Hepatocyte (in vitro differentiated cells): Measurements from ENCODE around the gene ANKS1B. TPM values are rescaled to one million over a fixed set of nuclear protein-coding genes. Genes with fewer than 3 reads are reported as not detected.

ENCODE experiments used
- DNase-seq: peaks from one replicate; pipeline ENCODE4 v3.0.0-alpha.2; 2016; ENCODE audit warnings: low spot score
- H2AFZ ChIP-seq: fragments of 200-600 bp; sonication (generic); 2 replicates; pipeline ENCODE4 v1.6.0; 2016; ENCODE audit warnings: antibody characterized with exemption, mild to moderate bottlenecking
- H3K27ac ChIP-seq: fragments of 200-600 bp; sonication (generic); 2 replicates; pipeline ENCODE4 v1.5.1; 2016; ENCODE audit warnings: mild to moderate bottlenecking
- H3K27me3 ChIP-seq: fragments of 200-600 bp; sonication (generic); 2 replicates; pipeline ENCODE4 v1.6.1; 2016
- H3K36me3 ChIP-seq: fragments of 200-600 bp; sonication (generic); replicated peaks from 2 replicates; pipeline ENCODE4 v1.5.1; 2016; ENCODE audit warnings: low read depth; ENCODE audit not compliant: insufficient read depth
- H3K4me1 ChIP-seq: fragments of 200-600 bp; sonication (generic); 2 replicates; pipeline ENCODE4 v1.5.1; 2016; ENCODE audit warnings: mild to moderate bottlenecking, moderate library complexity; ENCODE audit not compliant: insufficient read depth
- H3K4me2 ChIP-seq: fragments of 200-600 bp; sonication (generic); 2 replicates; pipeline ENCODE4 v1.6.0; 2016
- H3K4me3 ChIP-seq: fragments of 200-600 bp; sonication (generic); 2 replicates; pipeline ENCODE4 v1.5.1; 2016; ENCODE audit warnings: mild to moderate bottlenecking
- H3K79me2 ChIP-seq: fragments of 200-600 bp; sonication (generic); 2 replicates; pipeline ENCODE4 v1.6.0; 2017; ENCODE audit warnings: mild to moderate bottlenecking
- H3K9me2 ChIP-seq: fragments of 200-600 bp; sonication (generic); replicated peaks from 2 replicates; pipeline ENCODE4 v1.6.0; 2017; ENCODE audit warnings: mild to moderate bottlenecking; ENCODE audit not compliant: insufficient read depth
- H3K9me3 ChIP-seq: fragments of 200-600 bp; sonication (generic); 2 replicates; pipeline ENCODE4 v1.5.1; 2016; ENCODE audit warnings: low read depth, mild to moderate bottlenecking
- H4K20me1 ChIP-seq: fragments of 200-600 bp; sonication (generic); 2 replicates; pipeline ENCODE4 v1.6.0; 2016; ENCODE audit warnings: mild to moderate bottlenecking; ENCODE audit not compliant: insufficient read depth, poor library complexity, severe bottlenecking
- EZH2 ChIP-seq: fragments of 200-600 bp; sonication (generic); IDR thresholded peaks from 2 replicates; pipeline ENCODE4 v1.6.1; 2016; ENCODE audit warnings: antibody characterized with exemption, mild to moderate bottlenecking, borderline replicate concordance
- EZH2phosphoT487 ChIP-seq: fragments of 200-600 bp; sonication (generic); IDR thresholded peaks from one replicate; pipeline ENCODE4 v1.6.1; 2018; ENCODE audit warnings: antibody characterized with exemption, mild to moderate bottlenecking, low read depth, moderate library complexity; ENCODE audit not compliant: unreplicated experiment, severe bottlenecking
- WGBS: methylation state at CpG from one replicate; pipeline ENCODE4 v1.1.6; 2016; ENCODE audit warnings: low lambda C conversion rate; ENCODE audit errors: missing lambda C conversion rate; 5-methylcytosine and 5-hydroxymethylcytosine counted together
- polyA plus RNA-seq: library from polyadenylated mRNA; unstranded; fragments of >200 nt; fragmentation: Nextera tagmentation; extraction: Ambion mirVana; gene quantifications from 2 replicates; pipeline ENCODE4 v1.2.1, GENCODE V29; 2016
- total RNA-seq: library from RNA; depleted of rRNA; stranded (reverse); fragments of >200 nt; gene quantifications from 2 replicates; pipeline ENCODE4 v1.2.3, GENCODE V29; 2014
- TF ChIP-seq, protein P1 (sequence below): fragments of 200-600 bp; sonication (generic); IDR thresholded peaks from 2 replicates; pipeline ENCODE4 v1.5.1; 2016; ENCODE audit warnings: antibody characterized with exemption, mild to moderate bottlenecking; ENCODE audit not compliant: poor library complexity

ANKS1B gene
- total and polyA plus RNA-seq, 2 experiments from 2014 or later: 1.6 to 2.2 TPM

DNA sequence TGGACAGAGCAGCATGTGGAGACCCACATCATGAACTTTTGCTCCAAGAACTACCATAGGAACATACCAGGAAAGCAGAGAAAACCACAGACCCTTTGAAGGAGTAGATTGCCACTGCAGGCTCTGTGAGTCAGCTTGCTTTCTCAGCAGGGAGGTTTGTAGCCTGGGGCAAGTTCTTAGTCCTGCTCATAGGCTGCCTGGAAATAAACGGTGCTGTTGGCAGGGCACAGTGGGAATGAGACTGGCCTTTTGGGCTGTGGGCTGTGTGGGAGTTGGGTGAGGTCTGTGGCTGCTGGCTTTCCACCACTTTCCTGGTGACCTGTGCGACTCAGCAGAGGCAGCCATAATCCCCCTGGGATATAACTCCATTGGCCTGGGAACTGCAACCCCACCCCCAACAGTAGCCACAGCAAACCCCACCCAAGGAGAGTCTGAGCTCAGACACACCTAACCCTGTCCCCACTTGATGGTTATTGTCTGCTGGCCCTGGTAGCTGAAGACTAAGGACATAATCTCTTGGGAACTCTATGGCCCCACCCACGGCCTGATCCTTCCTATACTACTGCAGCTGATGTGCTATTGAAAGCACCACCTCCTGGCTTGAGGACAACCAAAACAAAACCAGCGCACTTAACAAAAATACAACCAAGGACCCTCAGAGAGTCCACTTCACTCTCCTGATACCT lies 529.2 kb downstream of the ANKS1B start:
- Histone ChIP-seq H3K27me3 (no peaks in the 10 kb centered on the region), H3K9me2 (no peaks in the 10 kb centered on the region), H2AFZ (no peak overlapping the region), H3K4me1 (no peaks in the 10 kb centered on the region), H3K4me2 (no peak overlapping the region), H3K36me3 (no peaks in the 10 kb centered on the region), H3K79me2 (no peaks in the 10 kb centered on the region), H3K9me3 (no peaks in the 10 kb centered on the region), H4K20me1 (no peaks in the 10 kb centered on the region), H3K4me3 (no peak overlapping the region), H3K27ac (no peak overlapping the region)
- TF ChIP-seq, protein P1, sequence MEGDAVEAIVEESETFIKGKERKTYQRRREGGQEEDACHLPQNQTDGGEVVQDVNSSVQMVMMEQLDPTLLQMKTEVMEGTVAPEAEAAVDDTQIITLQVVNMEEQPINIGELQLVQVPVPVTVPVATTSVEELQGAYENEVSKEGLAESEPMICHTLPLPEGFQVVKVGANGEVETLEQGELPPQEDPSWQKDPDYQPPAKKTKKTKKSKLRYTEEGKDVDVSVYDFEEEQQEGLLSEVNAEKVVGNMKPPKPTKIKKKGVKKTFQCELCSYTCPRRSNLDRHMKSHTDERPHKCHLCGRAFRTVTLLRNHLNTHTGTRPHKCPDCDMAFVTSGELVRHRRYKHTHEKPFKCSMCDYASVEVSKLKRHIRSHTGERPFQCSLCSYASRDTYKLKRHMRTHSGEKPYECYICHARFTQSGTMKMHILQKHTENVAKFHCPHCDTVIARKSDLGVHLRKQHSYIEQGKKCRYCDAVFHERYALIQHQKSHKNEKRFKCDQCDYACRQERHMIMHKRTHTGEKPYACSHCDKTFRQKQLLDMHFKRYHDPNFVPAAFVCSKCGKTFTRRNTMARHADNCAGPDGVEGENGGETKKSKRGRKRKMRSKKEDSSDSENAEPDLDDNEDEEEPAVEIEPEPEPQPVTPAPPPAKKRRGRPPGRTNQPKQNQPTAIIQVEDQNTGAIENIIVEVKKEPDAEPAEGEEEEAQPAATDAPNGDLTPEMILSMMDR: no peak
- TF ChIP-seq EZH2 (no peak), EZH2phosphoT487 (no peak)
- WGBS: 62% methylated on average over 4 of the region's 4 CpGs
- DNase-seq: no peak

DNA sequence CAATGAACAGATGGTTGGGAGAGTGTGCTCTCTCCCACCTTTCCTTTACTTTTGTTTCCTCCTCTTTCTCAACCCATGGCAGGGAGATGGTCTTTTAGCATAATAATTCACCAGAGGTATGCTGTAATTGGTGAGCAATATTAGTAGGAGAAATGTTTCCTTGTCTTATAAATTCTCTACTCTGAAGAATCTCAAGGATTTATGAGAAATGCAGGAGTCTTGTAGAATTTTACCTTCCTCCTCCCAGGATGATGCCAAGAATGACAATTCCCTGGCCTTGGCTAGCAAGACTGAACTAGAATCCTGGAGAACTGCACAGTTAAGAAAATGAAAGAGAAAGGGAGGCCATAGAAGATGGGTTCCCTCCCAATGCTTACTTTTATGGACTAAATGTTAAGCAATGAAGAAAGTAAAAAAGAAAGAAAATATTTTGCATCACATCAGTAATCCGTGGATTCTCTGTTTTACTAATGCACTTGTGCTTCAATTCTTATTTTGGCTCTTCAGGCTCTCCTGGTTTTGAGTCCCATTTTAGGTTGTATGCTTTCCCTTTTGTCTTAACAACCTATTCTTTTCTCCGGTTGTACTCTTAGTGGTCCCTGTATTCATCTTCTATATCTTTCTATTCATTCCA lies 530.1 kb downstream of the ANKS1B start:
- Histone ChIP-seq H3K9me3 (no peaks in the 10 kb centered on the region), H3K4me3 (no peak overlapping the region), H3K79me2 (no peaks in the 10 kb centered on the region), H3K4me1 (no peaks in the 10 kb centered on the region), H2AFZ (no peak overlapping the region), H3K9me2 (no peaks in the 10 kb centered on the region), H3K27ac (no peak overlapping the region), H4K20me1 (no peaks in the 10 kb centered on the region), H3K4me2 (no peak overlapping the region), H3K27me3 (no peaks in the 10 kb centered on the region), H3K36me3 (no peaks in the 10 kb centered on the region)
- DNase-seq: no peak
- no peak for TF ChIP-seq EZH2phosphoT487
- TF ChIP-seq, protein P1: no peak
- no peak for TF ChIP-seq EZH2
- WGBS: 83% methylated on average over 2 of the region's 2 CpGs

DNA sequence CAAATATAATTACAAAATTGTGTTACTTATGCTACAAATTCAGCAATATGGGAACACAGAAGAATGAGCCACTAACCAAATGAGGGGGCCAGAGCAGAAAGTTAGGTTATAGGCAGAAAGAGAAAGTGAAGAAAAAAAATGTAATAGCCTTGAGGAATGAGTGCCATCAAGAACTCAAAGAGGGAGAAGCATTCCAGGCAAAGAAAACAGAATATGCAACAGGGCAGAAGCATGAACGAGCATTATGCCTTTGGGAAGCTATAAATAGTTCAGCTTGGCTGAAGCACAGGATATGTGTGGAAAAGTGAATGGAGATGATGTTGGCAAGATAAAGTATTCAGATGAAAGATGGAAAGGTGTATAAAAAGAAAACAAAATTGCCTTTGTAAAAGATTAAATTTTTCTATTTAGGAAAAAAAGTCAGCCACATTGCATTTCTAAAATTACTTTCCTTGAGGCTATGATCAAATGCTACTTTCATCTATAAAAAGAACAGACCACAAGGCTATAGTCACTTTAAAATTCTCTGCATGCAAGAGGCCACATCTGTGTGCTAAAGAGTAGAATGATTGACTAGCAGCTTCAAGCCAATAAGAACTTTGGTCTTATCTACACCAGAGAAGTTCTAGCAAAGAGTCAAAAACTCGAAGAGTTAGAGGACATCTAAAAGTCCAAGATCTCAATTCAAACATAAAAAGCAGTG lies 530.7 kb downstream of the ANKS1B start:
- Histone ChIP-seq H4K20me1 (no peaks in the 10 kb centered on the region), H3K9me3 (no peaks in the 10 kb centered on the region), H3K27me3 (no peaks in the 10 kb centered on the region), H3K9me2 (no peaks in the 10 kb centered on the region), H3K79me2 (no peaks in the 10 kb centered on the region), H3K36me3 (no peaks in the 10 kb centered on the region), H3K4me2 (no peak overlapping the region), H2AFZ (no peak overlapping the region), H3K4me1 (no peaks in the 10 kb centered on the region), H3K27ac (no peak overlapping the region), H3K4me3 (no peak overlapping the region)
- no peak for DNase-seq
- WGBS: 66% methylated on average over 2 of the region's 2 CpGs
- TF ChIP-seq EZH2phosphoT487 (no peak), EZH2 (no peak)
- TF ChIP-seq, protein P1: no peak
